GM12864 (cell line): Measurements from ENCODE around the gene ACRBP.

Experiments
- DNase-seq: peaks from one replicate; pipeline ENCODE4 v3.0.0-alpha.2; 2011; ENCODE audit warnings: low read depth
- H3K4me3 ChIP-seq: 2 replicates; pipeline ENCODE4 v1.5.1; 2011; ENCODE audit warnings: mild to moderate bottlenecking, low read depth, low read length, control low read depth
- CTCF ChIP-seq: IDR thresholded peaks from 2 replicates; pipeline ENCODE4 v1.5.1; 2011; ENCODE audit warnings: low read depth, mild to moderate bottlenecking, moderate library complexity, low read length, control low read depth, inconsistent platforms; ENCODE audit errors: missing control alignments

ACRBP gene

DNA sequence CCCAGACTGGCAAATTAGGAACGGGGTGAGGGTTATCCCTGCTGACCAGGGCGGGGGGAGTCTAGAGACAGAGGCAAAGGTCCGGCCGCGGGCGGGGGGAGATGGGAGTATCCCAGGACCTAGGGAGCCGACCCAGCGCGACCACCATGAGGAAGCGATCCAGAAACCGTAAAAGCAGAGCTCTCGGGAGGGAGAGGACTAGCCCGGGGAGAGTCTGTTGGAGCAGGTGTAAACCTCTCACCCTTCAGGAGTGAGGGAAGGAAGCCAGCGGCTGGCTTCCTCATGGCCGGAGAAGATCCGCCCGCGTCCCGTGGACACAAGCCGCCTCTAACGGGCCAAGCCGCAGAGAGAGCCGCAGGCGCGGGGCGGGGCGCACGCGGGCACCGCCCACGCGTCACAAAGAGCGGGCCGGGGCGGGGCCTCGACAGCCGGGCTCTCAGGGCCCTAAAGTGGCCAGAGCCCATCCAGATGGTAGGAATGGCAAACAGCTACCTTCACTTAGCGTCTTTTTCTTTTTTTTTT, at the start of gene ACRBP:
ACRBP (minus strand) TSS at position 350 of the 522 bp plus-strand sequence; CDS start at position 284, 66 bp downstream.
- no peak for DNase-seq
- no peak for TF ChIP-seq CTCF
- peak within 1 kb of the TSS; percentile 60 for H3K4me3 ChIP-seq

DNA sequence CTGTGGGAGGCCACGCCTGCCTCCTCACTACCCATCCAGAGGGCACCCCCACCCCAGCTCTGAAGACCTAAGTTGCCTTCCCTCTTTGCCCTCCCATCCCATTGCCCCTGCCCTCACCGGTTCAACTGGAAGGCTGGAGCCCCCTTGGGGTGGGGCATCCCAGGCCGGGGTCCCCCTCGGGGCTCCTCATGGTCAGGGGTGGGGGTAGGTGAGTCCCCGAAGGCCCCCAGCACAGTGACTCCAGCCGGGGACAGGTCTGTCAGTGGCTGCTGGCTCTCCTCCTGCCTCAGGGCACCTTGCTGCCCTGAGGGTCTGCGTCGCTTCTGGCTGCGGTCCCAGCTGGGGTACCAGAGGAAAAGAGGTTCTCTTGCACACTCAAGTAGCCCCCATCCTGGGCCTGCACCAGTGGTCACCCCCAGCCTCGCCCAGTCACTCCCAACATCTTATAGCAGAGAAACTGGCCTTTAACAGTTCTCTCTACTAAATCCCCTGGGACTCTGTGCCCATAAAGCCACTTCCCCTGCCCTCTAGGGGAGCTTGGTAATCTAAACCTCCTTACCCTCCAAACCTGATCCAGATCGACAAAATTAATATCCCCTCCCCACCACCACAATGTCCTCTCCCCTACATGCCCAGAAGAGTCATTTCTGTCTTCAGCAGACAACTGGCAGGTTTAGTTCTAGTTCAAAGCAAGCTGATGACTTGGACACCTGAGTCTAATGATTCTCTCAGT, 48.2 kb upstream of the ACRBP start:
- H3K4me3 ChIP-seq: no peak overlapping the region
- no peak for TF ChIP-seq CTCF
- no peak for DNase-seq

- DNase-seq: no peak
- no peak overlapping the region for H3K4me3 ChIP-seq
- TF ChIP-seq CTCF: no peak
These were observed 47.5 kb upstream of the ACRBP start for GRCh38 chr12:6694701-6695100.

- DNase-seq: no peak
- no peak overlapping the region for H3K4me3 ChIP-seq
- TF ChIP-seq CTCF: no peak
These were observed 46.7 kb upstream of the ACRBP start for GRCh38 chr12:6693832-6694355.

DNA sequence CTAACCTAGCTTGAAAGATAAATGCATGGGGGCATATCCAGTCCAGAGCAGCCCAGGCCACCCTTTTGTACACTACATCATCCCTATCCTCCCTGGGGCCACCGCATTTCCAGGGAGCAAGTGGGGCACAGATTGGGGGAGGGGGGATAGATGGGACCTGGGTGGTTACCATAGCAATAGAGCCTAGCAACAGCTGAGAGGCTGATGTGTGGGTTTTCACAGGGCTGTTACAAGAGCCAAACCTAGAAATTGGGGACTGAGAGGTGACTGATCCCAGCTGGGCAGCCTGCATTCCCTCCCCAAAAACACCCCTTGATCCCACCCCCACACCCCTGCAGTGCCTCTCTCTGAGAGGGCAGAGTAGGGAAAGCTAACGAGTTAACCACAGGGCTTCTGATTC, 45.7 kb upstream of the ACRBP start:
- H3K4me3 ChIP-seq: no peak overlapping the region
- DNase-seq: no peak
- TF ChIP-seq CTCF: no peak

DNA sequence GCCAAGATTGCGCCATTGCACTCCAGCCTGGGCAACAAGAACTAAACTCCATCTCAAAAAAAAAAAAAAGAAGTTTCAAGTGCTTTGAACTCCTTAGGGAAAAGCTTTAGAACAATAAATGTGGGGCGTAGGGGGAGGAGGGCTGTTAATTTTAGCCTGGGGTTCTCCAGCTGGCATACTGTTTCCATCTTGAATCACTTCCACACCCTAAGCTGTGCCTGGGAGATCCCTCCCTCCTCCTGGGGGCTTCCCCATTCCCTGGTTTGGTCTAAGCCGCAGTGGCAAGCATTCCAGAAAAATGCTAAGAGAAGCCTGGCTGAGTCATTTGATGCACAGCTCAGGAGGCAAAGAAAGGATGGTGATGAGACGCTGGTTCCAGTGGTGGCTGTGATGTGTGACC, 44.2 kb upstream of the ACRBP start:
- TF ChIP-seq CTCF: no peak
- DNase-seq: no peak
- no peak overlapping the region for H3K4me3 ChIP-seq
